GM21526 (cell line): ENCODE results near the gene STON1.
"Not testable (repeated sequence)": the region's sequence is repeated elsewhere in the genome, so short reads cannot be mapped to it uniquely, and the experiment has no call there.

Experiments
- ATAC-seq: cut with Tn5 transposase; IDR thresholded peaks from one replicate; pipeline ENCODE4 v1.9.1; 2021; ENCODE audit warnings: moderate library complexity; ENCODE audit not compliant: unreplicated experiment, low FRiP score

STON1 gene

GRCh38 chr2:48530033-48530811 lies at the start of gene STON1:
STON1 (plus strand) TSS chr2:48530154; CDS start chr2:48580634, 50,480 bp downstream.
- no peak for ATAC-seq

- no peak for ATAC-seq
These were observed 49.4 kb upstream of the STON1 start for GRCh38 chr2:48480526-48480925.

GRCh38 chr2:48482313-48482712 lies 47.6 kb upstream of the STON1 start:
- ATAC-seq: no peak

- no peak for ATAC-seq
These were observed 47.2 kb upstream of the STON1 start for GRCh38 chr2:48482769-48483168.

GRCh38 chr2:48483506-48483905 lies 46.4 kb upstream of the STON1 start:
- ATAC-seq: no peak

- ATAC-seq: no peak
These were observed 46.0 kb upstream of the STON1 start for GRCh38 chr2:48483916-48484315.

- ATAC-seq: no peak
These were observed 41.4 kb upstream of the STON1 start for GRCh38 chr2:48488545-48488944.

- ATAC-seq: no peak
These were observed 33.1 kb upstream of the STON1 start for GRCh38 chr2:48496849-48497248.

- no peak for ATAC-seq
These were observed 25.2 kb upstream of the STON1 start for GRCh38 chr2:48504647-48505327.

- ATAC-seq: no peak
These were observed 22.8 kb upstream of the STON1 start for GRCh38 chr2:48507111-48507510.

GRCh38 chr2:48508461-48509124 lies 21.4 kb upstream of the STON1 start:
- no peak for ATAC-seq

- no peak for ATAC-seq
These were observed 19.6 kb upstream of the STON1 start for GRCh38 chr2:48510329-48510728.

GRCh38 chr2:48511849-48512470 lies 18.0 kb upstream of the STON1 start:
- no peak for ATAC-seq

GRCh38 chr2:48512571-48512970 lies 17.4 kb upstream of the STON1 start:
- ATAC-seq: no peak

GRCh38 chr2:48514348-48515003 lies 15.5 kb upstream of the STON1 start:
- ATAC-seq: no peak

- ATAC-seq: no peak
These were observed 14.4 kb upstream of the STON1 start for GRCh38 chr2:48515513-48515985.

GRCh38 chr2:48519593-48519992 lies 10.4 kb upstream of the STON1 start:
- ATAC-seq: no peak

- ATAC-seq: not testable (repeated sequence)
These were observed 5.2 kb upstream of the STON1 start for GRCh38 chr2:48524756-48525155.

- no peak for ATAC-seq
These were observed 4.5 kb upstream of the STON1 start for GRCh38 chr2:48525269-48525943.
